HG03520 (cell line): ENCODE measurements around the gene CCDC188.

Experiments
- ATAC-seq: cut with Tn5 transposase; IDR thresholded peaks from one replicate; pipeline ENCODE4 v1.9.1; 2021; ENCODE audit warnings: mild to moderate bottlenecking, moderate library complexity; ENCODE audit not compliant: unreplicated experiment

The CCDC188 gene

GRCh38 chr22:20123366-20124082 lies 27.3 kb downstream of the CCDC188 start:
- no peak for ATAC-seq

- no peak for ATAC-seq
These were observed 28.9 kb downstream of the CCDC188 start for GRCh38 chr22:20121856-20122415.

DNA sequence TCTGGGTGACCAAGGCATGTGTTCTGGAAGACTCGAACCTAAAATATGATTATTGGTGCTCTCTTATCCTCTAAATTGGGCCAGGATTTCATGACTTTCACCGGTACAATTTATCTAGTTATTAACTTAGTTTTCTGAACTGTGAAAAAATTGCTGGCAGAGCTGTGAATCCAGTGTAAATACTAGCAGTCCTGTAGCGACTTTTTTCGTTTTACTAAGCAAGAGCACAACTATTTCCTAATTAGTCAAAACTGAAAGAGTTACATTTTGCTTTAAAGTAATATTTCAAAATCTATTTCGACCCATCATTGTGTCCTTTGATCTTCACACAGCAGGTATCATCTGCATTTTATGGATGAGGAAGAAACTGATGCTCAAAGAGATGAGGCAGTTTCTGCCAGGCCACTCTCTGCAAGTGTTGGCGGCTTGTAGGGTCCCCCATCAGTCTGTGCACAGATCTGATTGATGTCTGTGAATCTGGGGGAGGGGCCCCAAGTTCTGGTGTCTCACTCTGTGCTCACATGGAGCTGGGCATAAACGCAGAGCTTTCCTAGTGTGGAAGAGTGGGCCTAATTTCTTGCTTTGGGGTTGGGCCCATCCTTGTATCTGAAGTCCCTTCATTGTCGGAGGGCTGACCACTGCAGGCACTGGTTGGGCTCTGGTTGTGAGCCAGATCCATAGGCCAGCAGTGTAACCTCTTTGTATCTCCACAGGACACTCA lies 32.4 kb downstream of the CCDC188 start:
- ATAC-seq: no peak

- no peak for ATAC-seq
These were observed 33.1 kb downstream of the CCDC188 start for GRCh38 chr22:20117633-20118299.

DNA sequence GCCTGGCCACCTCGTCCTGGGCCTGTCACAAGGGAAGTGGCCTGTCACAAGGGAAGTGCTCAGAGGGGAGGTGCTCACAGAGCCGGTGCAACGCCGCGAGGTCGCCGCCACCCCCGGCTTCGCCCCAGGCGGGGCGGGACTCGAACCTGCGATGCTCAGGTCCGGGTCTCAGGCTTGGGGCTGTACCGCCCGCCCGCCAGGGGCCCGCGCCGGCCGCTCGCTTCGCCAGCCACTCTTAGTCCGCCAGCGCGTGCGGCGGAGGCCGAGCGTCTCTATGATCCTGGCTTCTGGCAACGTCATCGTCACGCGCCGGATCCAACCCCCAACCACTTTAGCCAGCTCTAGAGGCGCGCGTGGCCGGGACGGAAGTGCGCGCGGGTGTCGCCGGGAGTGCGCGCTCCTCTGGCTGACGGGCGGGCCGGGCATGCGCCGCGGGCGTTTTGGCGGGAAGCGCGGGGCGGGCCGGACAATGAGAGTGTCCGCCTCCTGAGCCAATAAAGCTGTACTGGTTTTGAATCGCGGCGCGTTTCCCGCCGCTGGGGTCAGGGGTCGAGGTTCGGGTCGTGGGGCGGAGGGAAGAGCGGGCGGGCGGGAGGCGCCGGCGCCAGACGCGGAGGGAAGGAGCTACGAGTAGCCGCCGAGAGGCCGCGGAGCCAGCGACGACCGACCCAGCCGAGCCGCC lies 33.8 kb downstream of the CCDC188 start, which contains the start of gene TRMT2A:
TRMT2A (minus strand) TSS at position 276 of the 682 bp plus-strand sequence. CDS start 320 bp downstream, outside the sequence.
- peak; percentile 63 for ATAC-seq

- ATAC-seq: no peak
These were observed 34.4 kb downstream of the CCDC188 start for GRCh38 chr22:20116376-20116950.

DNA sequence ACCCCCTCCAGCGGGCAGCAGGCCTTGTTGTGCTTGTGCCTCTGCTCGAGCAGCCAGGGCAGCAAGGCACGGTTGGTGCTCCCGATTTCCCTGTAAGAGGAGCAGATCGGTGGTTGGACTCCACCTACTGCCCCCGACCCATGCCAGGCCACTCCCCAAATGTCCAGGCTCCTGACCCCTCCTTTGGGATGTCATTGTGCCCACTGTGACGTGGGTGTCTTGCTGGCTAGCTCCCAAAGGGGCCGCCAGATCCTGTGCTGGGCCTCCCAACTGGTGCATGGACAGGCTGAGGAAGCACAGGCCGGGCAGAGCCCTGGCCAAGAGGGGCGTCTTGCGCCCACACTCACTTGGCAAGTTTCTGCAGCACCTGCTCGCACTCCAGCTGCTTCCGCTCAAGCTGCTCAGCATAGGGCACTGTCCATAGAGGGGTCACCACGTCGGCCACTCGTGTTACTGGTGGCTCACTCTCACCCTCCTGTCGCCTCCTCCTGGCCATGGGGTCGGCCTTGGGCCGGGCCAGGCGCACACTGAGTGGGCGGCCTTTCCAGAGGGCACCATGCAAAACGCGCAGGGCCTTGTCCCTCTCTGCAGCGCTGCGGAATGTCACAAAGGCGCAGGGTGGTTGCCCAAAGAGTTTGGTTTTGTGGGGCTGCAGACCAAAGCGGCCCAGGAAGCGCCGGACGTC lies 35.0 kb downstream of the CCDC188 start, which contains the start of gene RANBP1:
RANBP1 (plus strand) TSS at position 414 of the 685 bp plus-strand sequence; CDS start at position 495, 81 bp downstream.
- no peak for ATAC-seq

- no peak for ATAC-seq
These were observed 36.1 kb downstream of the CCDC188 start for GRCh38 chr22:20114506-20115475.

DNA sequence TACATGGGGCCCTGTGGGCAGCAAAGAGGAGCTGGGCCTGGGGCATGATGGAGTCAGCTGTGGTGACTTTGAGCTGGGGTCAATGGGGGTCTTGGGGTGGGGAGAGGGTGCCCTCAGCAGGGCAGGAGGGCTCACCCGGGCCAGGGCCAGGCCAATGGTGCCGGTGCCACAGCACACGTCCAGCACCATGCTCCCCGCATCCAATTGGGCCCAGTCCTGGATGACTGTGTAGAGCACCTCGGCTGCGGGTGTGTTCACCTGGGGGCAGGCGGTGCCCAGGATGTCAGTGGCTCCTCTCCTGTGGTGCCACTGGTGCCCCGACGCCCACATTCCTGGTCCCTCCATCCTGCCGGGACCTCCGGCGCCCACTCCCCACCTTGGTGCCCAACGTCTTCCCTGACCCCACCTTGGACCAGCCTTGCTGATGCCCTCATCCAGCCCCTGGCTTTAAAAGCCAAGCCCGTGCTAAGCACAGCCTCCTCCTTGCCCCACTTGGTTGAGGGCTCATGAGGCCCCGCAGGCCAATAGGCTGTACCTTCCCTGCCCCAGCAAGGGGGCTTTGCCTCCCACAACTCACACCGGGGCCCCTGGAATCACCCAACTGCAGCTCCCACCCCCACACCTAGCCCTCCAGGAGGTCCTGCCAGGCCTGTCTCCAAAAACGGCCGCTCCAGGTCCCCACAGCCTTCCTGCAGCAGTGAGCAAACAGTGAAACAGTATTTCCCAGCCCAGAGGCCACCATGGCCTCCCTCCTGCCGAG lies 37.1 kb downstream of the CCDC188 start:
- no peak for ATAC-seq

- no peak for ATAC-seq
These were observed 38.0 kb downstream of the CCDC188 start for GRCh38 chr22:20112623-20113511.

GRCh38 chr22:20111689-20112622 lies 38.9 kb downstream of the CCDC188 start:
- no peak for ATAC-seq

DNA sequence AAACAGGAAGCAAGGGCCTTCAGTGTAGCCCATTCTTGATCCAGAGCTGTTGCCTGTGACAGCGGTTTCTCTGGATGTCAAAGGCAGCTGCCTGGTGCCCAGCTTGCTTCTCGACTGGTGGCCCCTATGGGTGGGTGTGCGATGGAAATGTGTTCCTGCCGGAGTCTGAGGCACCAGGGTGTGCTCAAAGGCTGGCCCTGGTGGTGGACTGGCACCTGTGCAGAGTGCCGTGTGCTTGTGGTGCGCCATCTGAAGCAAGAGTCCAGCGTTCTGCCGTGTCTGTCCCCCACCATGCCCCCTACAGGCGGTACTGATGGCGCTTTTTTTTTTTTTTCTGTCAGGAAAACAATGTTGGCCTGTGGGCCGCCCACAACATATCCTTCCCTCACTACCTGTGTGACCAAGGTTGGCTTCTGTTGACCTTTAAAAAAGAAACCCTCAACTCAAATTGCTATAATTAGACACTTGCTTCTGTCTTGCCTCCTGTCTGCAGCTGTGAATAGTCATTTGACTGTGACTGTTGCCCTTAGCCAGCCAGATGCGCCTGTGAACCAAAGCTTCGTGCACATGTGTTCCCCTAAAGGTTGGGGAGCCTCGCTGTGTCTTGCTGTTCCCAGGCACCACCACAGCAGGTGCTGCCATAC lies 39.7 kb downstream of the CCDC188 start:
- no peak for ATAC-seq

- no peak for ATAC-seq
These were observed 40.4 kb downstream of the CCDC188 start for GRCh38 chr22:20110359-20110985.

DNA sequence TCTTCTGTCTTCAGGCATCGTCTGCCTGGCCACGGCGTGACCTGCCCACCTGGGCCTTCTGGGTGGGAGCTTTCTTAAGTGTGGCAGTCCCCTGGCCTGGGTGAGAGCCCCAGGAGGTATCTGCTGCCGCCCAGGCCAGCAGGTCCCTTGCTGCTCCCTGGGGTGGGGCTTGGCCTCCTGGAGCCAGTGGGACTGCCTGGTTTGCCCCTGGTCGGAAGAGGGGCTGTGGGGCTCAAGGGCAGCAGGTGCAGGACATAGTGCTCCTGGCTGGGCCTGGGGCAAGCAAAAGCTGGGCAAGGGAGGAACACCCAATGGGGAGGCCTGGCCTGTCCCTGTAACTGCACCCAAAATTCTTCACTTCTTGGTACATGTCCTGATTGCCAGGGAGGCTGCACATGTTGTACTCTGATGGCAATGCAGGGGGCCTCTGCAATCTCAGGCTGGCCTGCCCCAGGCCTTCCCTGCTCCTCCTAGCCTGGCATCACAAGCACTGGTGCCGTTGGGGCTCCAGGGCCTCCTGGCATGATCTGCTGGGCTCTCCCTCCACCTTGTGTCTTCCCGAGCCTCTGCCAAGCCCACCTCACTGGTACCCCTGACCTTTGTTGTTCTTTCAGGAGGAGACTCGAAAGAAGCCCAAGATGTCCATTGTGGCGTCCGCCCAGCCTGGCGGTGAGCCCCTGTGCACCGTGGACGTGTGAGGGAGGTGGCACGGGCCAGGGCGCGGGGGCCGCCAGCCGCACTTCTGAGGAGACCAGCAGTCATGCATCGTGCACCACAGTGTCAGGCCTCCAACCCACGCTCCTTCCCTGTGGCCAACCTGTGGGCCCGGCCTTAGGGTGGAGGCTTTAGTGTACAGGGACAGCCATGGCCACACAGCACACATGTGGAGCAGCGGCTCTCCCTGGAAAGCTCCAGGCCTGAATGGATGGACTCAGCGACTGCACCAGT lies 41.2 kb downstream of the CCDC188 start:
- ATAC-seq: no peak
